K562 (cell line): ENCODE measurements around the gene ACOT13. TPM values are rescaled to one million over a fixed set of nuclear protein-coding genes. Genes with fewer than 3 reads are reported as not detected.
"Not testable (repeated sequence)": the region's sequence is repeated elsewhere in the genome, so short reads cannot be mapped to it uniquely, and the experiment has no call there.

Experiments used
- ATAC-seq: fragments of 200-7000 bp; cut with Tn5 transposase; 3 replicates; pipeline ENCODE4 v1.9.1; 2020; ENCODE audit warnings: moderate library complexity
- BruUV-seq: library from RNA; stranded (reverse); fragments of 400-500 nt; replicated peaks from 2 replicates; lab custom pipeline; 2021; lab: Mats Ljungman, UMichigan
- CTCF ChIA-PET: fragments of 300-600 bp; formaldehyde crosslinking; extraction: SDS; loops from one replicate; lab custom pipeline; 2021; ENCODE audit warnings: low intra/inter-chr PET ratio; lab: Yijun Ruan, JAX
- POLR2A ChIA-PET: fragments of 300-600, 350-650 bp; sonication (Branson Sonifier 250); formaldehyde crosslinking; extraction: SDS; loops from one replicate; lab custom pipeline; 2021; ENCODE audit warnings: antibody characterized with exemption, inconsistent platforms; lab: Yijun Ruan, JAX
- DNase-seq, 4 experiments: peaks; one replicate each; pipeline versions ENCODE4 v3.0.0 to v3.0.0-alpha.2; 2011 to 2018; ENCODE audit warnings: low spot score in 3 of 4, mixed read lengths in 3 of 4; ENCODE audit errors: extremely low read depth in 1 of 4
- FAIRE-seq: peaks from 2 replicates; lab custom pipeline; 2011; peaks lifted over from hg19 to GRCh38; lab: Jason Lieb, UNC
- H2AFZ ChIP-seq: 2 replicates; pipeline ENCODE4 v1.6.0; 2011; ENCODE audit warnings: low read depth, low read length, control low read depth, inconsistent platforms
- H3K27ac ChIP-seq: fragments of 200-600 bp; 3 replicates; pipeline ENCODE4 v1.8.0; 2011; ENCODE audit warnings: low read depth, mild to moderate bottlenecking, control low read depth, inconsistent platforms, low read length, moderate library complexity, mixed read lengths; ENCODE audit errors: extremely low read depth
- H3K27me3 ChIP-seq, 2 experiments: fragments of 300-600 bp in 1 of 2; 2 replicates in 1 of 2; 3 replicates in 1 of 2; pipeline versions ENCODE4 v1.6.0 to v1.8.0; 2011; ENCODE audit warnings: inconsistent platforms in 2 of 2, low read length in 2 of 2, mild to moderate bottlenecking in 1 of 2, mixed read lengths in 1 of 2, moderate library complexity in 1 of 2; ENCODE audit not compliant: control insufficient read depth in 2 of 2, insufficient read depth in 2 of 2
- H3K36me3 ChIP-seq: fragments of 300-600 bp; 3 replicates; pipeline ENCODE4 v1.8.0; 2011; ENCODE audit warnings: mild to moderate bottlenecking, low read length, inconsistent platforms; ENCODE audit not compliant: control insufficient read depth, insufficient read depth
- H3K4me1 ChIP-seq, 2 experiments: fragments of 200-600 bp in 1 of 2; replicated peaks in 1 of 2; 2 replicates in 1 of 2; 3 replicates in 1 of 2; pipeline versions ENCODE4 v1.5.1 to v1.8.0; 2011; ENCODE audit warnings: inconsistent platforms in 2 of 2, low read length in 2 of 2, mild to moderate bottlenecking in 1 of 2, mixed read lengths in 1 of 2, moderate library complexity in 1 of 2; ENCODE audit not compliant: control insufficient read depth in 2 of 2, insufficient read depth in 2 of 2
- H3K4me2 ChIP-seq: 2 replicates; pipeline ENCODE4 v1.6.1; 2011; ENCODE audit warnings: low read length, control low read depth, inconsistent platforms, mixed read lengths; ENCODE audit not compliant: insufficient read depth
- H3K4me3 ChIP-seq: fragments of 200-600 bp; sonication (generic), shearing (Covaris generic); 2 replicates; pipeline ENCODE4 v1.5.1; 2016; ENCODE audit warnings: control low read depth, inconsistent platforms
- H3K79me2 ChIP-seq: fragments of 200-600 bp; 3 replicates; pipeline ENCODE4 v1.8.0; 2011; ENCODE audit warnings: low read length, inconsistent platforms; ENCODE audit not compliant: control insufficient read depth, insufficient read depth
- H3K9ac ChIP-seq, 2 experiments: 2 replicates each; pipeline versions ENCODE4 v1.6.0 to v1.6.1; 2011; ENCODE audit warnings: low read depth in 2 of 2, low read length in 2 of 2, control low read depth in 1 of 2, inconsistent platforms in 1 of 2, mild to moderate bottlenecking in 1 of 2, mixed read lengths in 1 of 2; ENCODE audit not compliant: insufficient read depth in 1 of 2
- H3K9me1 ChIP-seq: one replicate; pipeline ENCODE4 v1.6.0; 2011; ENCODE audit warnings: inconsistent platforms, mild to moderate bottlenecking, low read length, moderate library complexity; ENCODE audit not compliant: control insufficient read depth, insufficient read depth
- H3K9me3 ChIP-seq: replicated peaks from 2 replicates; pipeline ENCODE4 v1.5.1; 2011; ENCODE audit warnings: low read depth, low read length, inconsistent platforms; ENCODE audit not compliant: control insufficient read depth, insufficient read depth
- H4K20me1 ChIP-seq: replicated peaks from 2 replicates; pipeline ENCODE4 v1.6.1; 2011; ENCODE audit warnings: low read length, inconsistent platforms, mixed read lengths; ENCODE audit not compliant: control insufficient read depth, insufficient read depth
- BCOR ChIP-seq: fragments of 450-650 bp; IDR thresholded peaks from 2 replicates; pipeline ENCODE4 v1.6.1; 2016
- KDM1A ChIP-seq, 2 experiments: fragments of 450-650 bp; IDR thresholded peaks; 2 replicates each; pipeline ENCODE4 v1.6.1; 2016; ENCODE audit warnings: mild to moderate bottlenecking in 2 of 2
- PHF20 ChIP-seq: fragments of 450-650 bp; IDR thresholded peaks from 2 replicates; pipeline ENCODE4 v1.6.1; 2018; ENCODE audit not compliant: partially characterized antibody
- TCF3 ChIP-seq: sonication (generic); formaldehyde crosslinking; IDR thresholded peaks from 2 replicates; pipeline ENCODE4 v1.4.0; 2020; ENCODE audit warnings: mild to moderate bottlenecking, missing genetic modification reagents
- ZNF146 ChIP-seq: IDR thresholded peaks from one replicate; pipeline ENCODE4 v1.6.1; 2018; ENCODE audit warnings: missing compliant biosample characterization; ENCODE audit not compliant: unreplicated experiment
- ZNF23 ChIP-seq: fragments of 250-450 bp; sonication (Bioruptor Pico); IDR thresholded peaks from 2 replicates; pipeline ENCODE4 v1.4.0; 2020; ENCODE audit warnings: mild to moderate bottlenecking
- ZNF445 ChIP-seq: fragments of 250-450 bp; sonication (Bioruptor Pico); IDR thresholded peaks from 2 replicates; pipeline ENCODE4 v1.4.0; 2020; ENCODE audit warnings: low read depth, mild to moderate bottlenecking, moderate library complexity
- whole genome bisulfite sequencing: fragments of 100-300 bp; shearing (Covaris generic); methylation state at CpG from one replicate; pipeline ENCODE4 v1.1.6; 2016; ENCODE audit warnings: low coverage, mixed read lengths; ENCODE audit not compliant: insufficient coverage; ENCODE audit errors: missing lambda C conversion rate; 5-methylcytosine and 5-hydroxymethylcytosine counted together
- in situ Hi-C: fragments of 300-500 bp; cut with MboI; formaldehyde crosslinking; loops from 4 replicates; pipeline ENCODE4 v1.15.0; 2018; ENCODE audit warnings: inconsistent platforms, mixed read lengths
- intact Hi-C: fragments of 100-400 bp; cut with micrococcal nuclease; formaldehyde crosslinking; loops from 2 replicates; pipeline ENCODE4 v1.14.2; 2022
- polyA plus RNA-seq, 8 experiments: library from polyadenylated mRNA; depleted of rRNA in 4 of 8; stranded (reverse) in 5 of 8; unstranded in 3 of 8; fragments of >200 nt; fragmentation: Nextera tagmentation in 2 of 8; fragmentation: Illumina TruSeq in 1 of 8; extraction: Ambion mirVana in 2 of 8; extraction: Trizol in 1 of 8; gene quantifications; 2 replicates each; pipeline versions ENCODE4 v1.2.1 to v1.2.3, GENCODE V29; 2011 to 2014; ENCODE audit warnings: inconsistent platforms in 1 of 8, missing spikeins in 1 of 8
- total RNA-seq, 7 experiments: library from RNA; depleted of rRNA in 6 of 7; stranded (reverse); fragments of >200 nt in 6 of 7; fragmentation: Illumina TruSeq in 2 of 7; extraction: Trizol in 2 of 7; gene quantifications; 2 replicates each; pipeline versions ENCODE4 v1.2.1 to v1.2.3, GENCODE V29; 2011 to 2021; ENCODE audit warnings: low replicate concordance in 1 of 7
- TF ChIP-seq, protein P1 (sequence below), 2 experiments: fragments of 450-650 bp; IDR thresholded peaks; 2 replicates each; pipeline ENCODE4 v1.6.1; 2016; ENCODE audit warnings: mild to moderate bottlenecking in 2 of 2, borderline replicate concordance in 1 of 2, low read depth in 1 of 2, moderate library complexity in 1 of 2

Gene ACOT13
- total and polyA plus RNA-seq, 9 of the 15 experiments (the other 6 are each of a cell fraction or from before 2014, with no cell fraction given) = 14.1 to 129 (median 65.7) TPM

DNA sequence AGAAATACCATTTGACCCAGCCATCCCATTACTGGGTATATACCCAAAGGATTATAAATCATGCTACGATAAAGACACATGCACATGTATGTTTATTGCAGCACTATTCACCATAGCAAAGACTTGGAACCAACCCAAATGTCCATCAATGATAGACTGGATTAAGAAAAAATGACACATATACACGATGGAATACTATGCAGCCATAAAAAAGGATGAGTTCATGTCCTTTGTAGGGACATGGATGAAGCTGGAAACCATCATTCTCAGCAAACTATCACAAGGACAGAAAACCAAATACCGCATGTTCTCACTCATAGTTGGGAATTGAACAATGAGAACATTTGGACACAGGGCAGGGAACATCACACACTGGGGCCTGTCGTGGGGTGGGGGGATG, 4.2 kb downstream of the ACOT13 start:
- BruUV-seq, H4K20me1 ChIP-seq, POLR2A ChIA-PET, FAIRE-seq, CTCF ChIA-PET, H3K9me3 ChIP-seq, H3K4me2 ChIP-seq, H3K4me1 ChIP-seq, in situ Hi-C loops, H3K36me3 ChIP-seq, ATAC-seq, H3K9ac ChIP-seq, H3K27ac ChIP-seq, H3K9me1 ChIP-seq, H2AFZ ChIP-seq, H3K27me3 ChIP-seq, DNase-seq, H3K4me3 ChIP-seq, intact Hi-C loops: not testable (repeated sequence)
- TF ChIP-seq KDM1A (IDR thresholded peaks at IDR 0.05) = peak; percentile 36 to 53; a peak in 2 of 4 replicates
- peak; percentile 20 for TF ChIP-seq PHF20
- peak; percentile 85 for TF ChIP-seq ZNF146 (CRISPR knock-in tag)
- TF ChIP-seq BCOR = peak; percentile 86
- peaks cover 31% of the 10 kb centered on the region for H3K79me2 ChIP-seq
- WGBS = 72% methylated on average over 4 of the region's 4 CpGs

- Histone ChIP-seq H3K9me1 (no peaks in the 10 kb centered on the region), H3K4me1 (peaks cover 3 to 5% of the 10 kb centered on the region in 2 experiments; a peak in 2 of 5 replicates), H3K27ac (no peak overlapping the region), H3K4me2 (no peak overlapping the region), H3K4me3 (no peak overlapping the region), H3K9ac (no peak overlapping the region), H2AFZ (no peak overlapping the region), H3K36me3 (peaks cover 6% of the 10 kb centered on the region; the same call in 2 of the 3 replicates), H4K20me1 (no peaks in the 10 kb centered on the region), H3K79me2 (peaks cover 18% of the 10 kb centered on the region), H3K27me3 (no peaks in the 10 kb centered on the region), H3K9me3 (0 out of 2 replicates have a peak, but pooled peaks cover 3% of the 10 kb centered on the region)
- no TSS peak for BruUV-seq
- ATAC-seq (no peak), DNase-seq (no peak), FAIRE-seq (no peak)
- 73% methylated on average over 6 of the region's 6 CpGs for WGBS
- ChIA-PET POLR2A (interaction anchor here (0.7 kb wide), 1 partner anchor 10 kb away, joined by 4 read pairs; no protein-coding TSS in a partner anchor), CTCF (no interaction called here)
- intact Hi-C loops = no loop called here
- in situ Hi-C loops = no loop called here
- no peak for TF ChIP-seq ZNF445 (CRISPR knock-in tag)
- TF ChIP-seq, protein P1, sequence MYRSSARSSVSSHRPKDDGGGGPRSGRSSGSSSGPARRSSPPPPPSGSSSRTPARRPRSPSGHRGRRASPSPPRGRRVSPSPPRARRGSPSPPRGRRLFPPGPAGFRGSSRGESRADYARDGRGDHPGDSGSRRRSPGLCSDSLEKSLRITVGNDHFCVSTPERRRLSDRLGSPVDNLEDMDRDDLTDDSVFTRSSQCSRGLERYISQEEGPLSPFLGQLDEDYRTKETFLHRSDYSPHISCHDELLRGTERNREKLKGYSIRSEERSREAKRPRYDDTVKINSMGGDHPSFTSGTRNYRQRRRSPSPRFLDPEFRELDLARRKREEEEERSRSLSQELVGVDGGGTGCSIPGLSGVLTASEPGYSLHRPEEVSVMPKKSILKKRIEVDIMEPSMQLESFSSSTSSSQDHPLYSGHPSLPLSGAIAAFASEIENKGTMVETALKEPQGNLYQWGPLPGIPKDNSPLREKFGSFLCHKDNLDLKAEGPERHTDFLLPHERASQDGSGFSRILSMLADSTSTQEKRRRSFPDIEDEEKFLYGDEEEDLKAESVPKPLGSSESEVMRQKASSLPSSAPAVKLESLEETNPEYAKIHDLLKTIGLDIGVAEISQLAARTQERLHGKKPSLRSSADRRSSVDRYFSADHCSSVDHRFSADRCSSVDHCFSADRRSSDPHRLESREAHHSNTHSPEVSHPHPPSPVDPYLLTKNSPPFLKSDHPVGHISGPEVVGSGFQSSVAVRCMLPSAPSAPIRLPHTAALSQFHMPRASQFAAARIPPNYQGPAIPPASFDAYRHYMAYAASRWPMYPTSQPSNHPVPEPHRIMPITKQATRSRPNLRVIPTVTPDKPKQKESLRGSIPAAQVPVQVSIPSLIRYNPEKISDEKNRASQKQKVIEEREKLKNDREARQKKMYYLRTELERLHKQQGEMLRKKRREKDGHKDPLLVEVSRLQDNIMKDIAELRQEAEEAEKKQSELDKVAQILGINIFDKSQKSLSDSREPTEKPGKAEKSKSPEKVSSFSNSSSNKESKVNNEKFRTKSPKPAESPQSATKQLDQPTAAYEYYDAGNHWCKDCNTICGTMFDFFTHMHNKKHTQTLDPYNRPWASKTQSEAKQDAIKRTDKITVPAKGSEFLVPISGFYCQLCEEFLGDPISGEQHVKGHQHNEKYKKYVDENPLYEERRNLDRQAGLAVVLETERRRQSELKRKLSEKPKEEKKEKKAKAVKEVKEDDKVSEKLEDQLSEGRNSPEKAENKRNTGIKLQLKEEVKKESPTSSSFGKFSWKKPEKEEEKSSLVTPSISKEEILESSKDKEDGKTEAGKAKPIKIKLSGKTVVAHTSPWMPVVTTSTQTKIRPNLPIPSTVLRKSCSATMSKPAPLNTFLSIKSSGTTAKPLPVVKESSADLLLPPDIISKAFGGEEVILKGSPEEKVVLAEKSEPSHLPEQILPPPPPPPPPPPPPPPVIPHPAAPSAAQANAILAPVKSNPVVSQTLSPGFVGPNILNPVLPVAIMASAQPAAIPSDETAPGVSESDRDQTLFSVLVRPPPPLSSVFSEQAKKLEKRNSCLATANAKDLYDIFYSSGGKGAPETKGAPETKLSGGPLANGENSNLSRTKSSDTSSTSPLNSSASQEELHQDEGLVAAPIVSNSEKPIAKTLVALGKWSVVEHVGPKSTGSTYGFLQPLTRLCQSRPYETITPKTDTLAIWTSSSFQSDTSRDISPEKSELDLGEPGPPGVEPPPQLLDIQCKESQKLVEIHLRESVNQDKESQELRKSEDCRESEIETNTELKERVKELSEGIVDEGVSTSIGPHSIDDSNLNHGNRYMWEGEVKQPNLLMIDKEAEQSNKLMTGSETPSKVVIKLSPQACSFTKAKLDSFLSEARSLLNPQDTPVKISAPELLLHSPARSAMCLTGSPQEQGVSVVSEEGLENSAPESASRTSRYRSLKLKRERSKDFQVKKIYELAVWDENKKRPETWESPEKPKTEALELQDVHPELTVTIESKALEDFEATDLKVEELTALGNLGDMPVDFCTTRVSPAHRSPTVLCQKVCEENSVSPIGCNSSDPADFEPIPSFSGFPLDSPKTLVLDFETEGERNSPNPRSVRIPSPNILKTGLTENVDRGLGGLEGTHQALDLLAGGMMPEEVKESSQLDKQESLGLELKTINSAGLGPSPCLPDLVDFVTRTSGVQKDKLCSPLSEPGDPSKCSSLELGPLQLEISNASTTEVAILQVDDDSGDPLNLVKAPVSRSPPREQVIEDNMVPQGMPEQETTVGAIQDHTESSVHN (IDR thresholded peaks at IDR 0.05; ENCODE audit: borderline replicate concordance in 1 of 2, low read depth in 1 of 2) = no peak
- TF ChIP-seq ZNF23 = no peak
- no peak for TF ChIP-seq TCF3 (CRISPR knock-in tag)
Observed at GRCh38 chr6:24672620-24673182, 5.8 kb downstream of the ACOT13 start.
